Measurements from ENCODE around the gene SERPINE1. TPM values are rescaled to one million over a fixed set of nuclear protein-coding genes. Genes with fewer than 3 reads are reported as not detected.
A peak's percentile ranks its signal among the peaks of the same experiment; 100 is the strongest.

Gene SERPINE1
- total and polyA plus RNA-seq, 2 experiments from 2014 or later = 0.97 to 1.2 TPM

GRCh38 chr7:101140339-101140699, 13.4 kb downstream of the SERPINE1 start:
- H4K20me1 ChIP-seq (replicated peaks; ENCODE audit: insufficient read depth) = no peaks in the 10 kb centered on the region
- no peak overlapping the region for H3K27ac ChIP-seq (ENCODE audit: low read depth)
- H3K9me3 Mint-ChIP-seq = no peaks in the 10 kb centered on the region
- no peak overlapping the region for H3K4me3 ChIP-seq
- no peaks in the 10 kb centered on the region for H3K36me3 Mint-ChIP-seq (ENCODE audit: low read depth)
- peaks cover 14% of the 10 kb centered on the region for H3K27me3 Mint-ChIP-seq (ENCODE audit: insufficient read depth, low read depth, poor library complexity)
- H3K4me3 Mint-ChIP-seq = no peak overlapping the region
- no peaks in the 10 kb centered on the region; the same call in 1 of the 2 replicates for H3F3A ChIP-seq (replicated peaks; ENCODE audit: low read depth)
- DNase-seq (ENCODE audit: low spot score) = peak; percentile 47
- peak; percentile 14; the same call in 1 of the 3 replicates for ATAC-seq
- H3K9me2 ChIP-seq (ENCODE audit: insufficient read depth) = no peaks in the 10 kb centered on the region
- no peaks in the 10 kb centered on the region for H3K36me3 ChIP-seq (ENCODE audit: insufficient read depth)
- H3K27ac Mint-ChIP-seq = no peak overlapping the region
- no peaks in the 10 kb centered on the region for H3K79me2 ChIP-seq (replicated peaks; ENCODE audit: insufficient read depth)
- TF ChIP-seq REST (IDR thresholded peaks at IDR 0.05; ENCODE audit: unreplicated experiment) (no peak), EZH2 (IDR thresholded peaks at IDR 0.05; ENCODE audit: low read depth, unreplicated experiment) (no peak), ETS1 (IDR thresholded peaks at IDR 0.05) (no peak), STAT1 (IDR thresholded peaks at IDR 0.05; ENCODE audit: unreplicated experiment) (no peak), JUNB (IDR thresholded peaks at IDR 0.05; ENCODE audit: unreplicated experiment) (no peak), ZNF331 (CRISPR knock-in tag; IDR thresholded peaks at IDR 0.05; ENCODE audit: low read depth) (no peak), NANOG (IDR thresholded peaks at IDR 0.05; ENCODE audit: borderline replicate concordance) (no peak), CTCF (conservative IDR thresholded peaks at IDR 0.05; ENCODE audit: low read depth in 2 of 2) (no peak), CREB1 (CRISPR knock-in tag; IDR thresholded peaks at IDR 0.05; ENCODE audit: low read depth) (no peak), ZNF114 (CRISPR knock-in tag; IDR thresholded peaks at IDR 0.05) (no peak), POLR2AphosphoS5 (IDR thresholded peaks at IDR 0.05; ENCODE audit: low read depth) (no peak), ZNF462 (CRISPR knock-in tag; IDR thresholded peaks at IDR 0.05) (no peak), EZH2phosphoT487 (IDR thresholded peaks at IDR 0.05; ENCODE audit: unreplicated experiment) (no peak)
- peaks cover 11% of the 10 kb centered on the region for H3K4me1 ChIP-seq (ENCODE audit: insufficient read depth)
- no peaks in the 10 kb centered on the region for H3K27me3 ChIP-seq (ENCODE audit: insufficient read depth)
- H3K4me1 Mint-ChIP-seq = peaks cover 13% of the 10 kb centered on the region
- H3K4me2 ChIP-seq = no peak overlapping the region
- no peak overlapping the region for H2AFZ ChIP-seq

Measured in GM23338 (cell line).